A549 (cell line): Measurements from ENCODE around the gene PHEX. TPM values are rescaled to one million over a fixed set of nuclear protein-coding genes. Genes with fewer than 3 reads are reported as not detected.

Experiments
- ATAC-seq, 2 experiments: fragments of 200-7000 bp in 1 of 2; fragments of >200 bp in 1 of 2; cut with Nextera tagmentation in 1 of 2; cut with Tn5 transposase in 1 of 2; 3 replicates each; pipeline versions ENCODE4 v1.8.0 to v1.9.1; 2018 to 2020; ENCODE audit warnings: mild to moderate bottlenecking in 1 of 2, moderate library complexity in 1 of 2
- CTCF ChIA-PET: fragments of 300-600 bp; sonication (Branson Sonifier 250); formaldehyde crosslinking; extraction: SDS; loops from one replicate; lab custom pipeline; 2021; ENCODE audit warnings: antibody characterized with exemption, inconsistent platforms; lab: Yijun Ruan, JAX
- POLR2A ChIA-PET: fragments of 350-600 bp; formaldehyde crosslinking; extraction: SDS; loops from one replicate; lab custom pipeline; 2021; ENCODE audit warnings: antibody characterized with exemption, inconsistent platforms; lab: Yijun Ruan, JAX
- DNase-seq, 2 experiments: peaks; one replicate each; pipeline versions ENCODE4 v3.0.0 to v3.0.0-alpha.2; 2011 to 2016; ENCODE audit warnings: low read depth in 1 of 2, low spot score in 1 of 2
- FAIRE-seq: peaks from 2 replicates; lab custom pipeline; 2011; peaks lifted over from hg19 to GRCh38; lab: Jason Lieb, UNC
- H3K27ac ChIP-seq, 2 experiments: fragments of >200 bp; sonication (Bioruptor Twin); formaldehyde crosslinking; 3 replicates each; pipeline ENCODE4 v1.5.1; 2016 to 2017
- H3K4me1 ChIP-seq: fragments of >200 bp; sonication (Bioruptor Twin); formaldehyde crosslinking; 3 replicates; pipeline ENCODE4 v1.6.1; 2016
- H3K4me2 ChIP-seq: fragments of >200 bp; sonication (Bioruptor Twin); formaldehyde crosslinking; 3 replicates; pipeline ENCODE4 v1.6.1; 2016
- H3K4me3 ChIP-seq: fragments of >200 bp; sonication (Bioruptor Twin); formaldehyde crosslinking; 3 replicates; pipeline ENCODE4 v1.5.1; 2016
- H3K9me3 ChIP-seq: fragments of >200 bp; sonication (Bioruptor Twin); formaldehyde crosslinking; 3 replicates; pipeline ENCODE4 v1.6.1; 2016
- BHLHE40 ChIP-seq: IDR thresholded peaks from 2 replicates; pipeline ENCODE4 v1.6.1; 2012; ENCODE audit warnings: low read depth, low read length, inconsistent platforms
- CEBPB ChIP-seq, 2 experiments: fragments of >200 bp in 1 of 2; sonication (Bioruptor Twin) in 1 of 2; formaldehyde crosslinking in 1 of 2; IDR thresholded peaks; 2 replicates each; pipeline ENCODE4 v1.6.1; 2012 to 2016
- CHD4 ChIP-seq: fragments of 200-600 bp; sonication (generic); IDR thresholded peaks from 2 replicates; pipeline ENCODE4 v1.6.1; 2016; ENCODE audit warnings: antibody characterized with exemption, mild to moderate bottlenecking, borderline replicate concordance
- EHF ChIP-seq: fragments of 250-450 bp; sonication (Bioruptor Pico); IDR thresholded peaks from 2 replicates; pipeline ENCODE4 v1.5.0; 2020; ENCODE audit warnings: mild to moderate bottlenecking
- EP300 ChIP-seq, 2 experiments: fragments of >200 bp; sonication (Bioruptor Twin); formaldehyde crosslinking; IDR thresholded peaks; 2 replicates in 1 of 2; 3 replicates in 1 of 2; pipeline ENCODE4 v1.6.1; 2016 to 2017
- ESRRA ChIP-seq: fragments of 150-350 bp; IDR thresholded peaks from 2 replicates; pipeline ENCODE4 v1.6.1; 2014; ENCODE audit warnings: mild to moderate bottlenecking, low read length, borderline replicate concordance
- FOXS1 ChIP-seq: fragments of 250-450 bp; sonication (Bioruptor Pico); IDR thresholded peaks from 2 replicates; pipeline ENCODE4 v1.5.0; 2020; ENCODE audit warnings: mild to moderate bottlenecking, moderate library complexity
- GATA3 ChIP-seq: IDR thresholded peaks from 2 replicates; pipeline ENCODE4 v1.6.1; 2012; ENCODE audit warnings: borderline replicate concordance
- HOXB5 ChIP-seq: fragments of 250-450 bp; sonication (Bioruptor Pico); IDR thresholded peaks from 2 replicates; pipeline ENCODE4 v1.5.0; 2020; ENCODE audit warnings: mild to moderate bottlenecking, moderate library complexity
- NR3C1 ChIP-seq: fragments of >200 bp; sonication (Bioruptor Twin); formaldehyde crosslinking; IDR thresholded peaks from 3 replicates; pipeline ENCODE4 v1.6.1; 2017
- PHF8 ChIP-seq: fragments of 200-600 bp; sonication (generic); IDR thresholded peaks from 2 replicates; pipeline ENCODE4 v1.6.1; 2016; ENCODE audit warnings: low read depth, mild to moderate bottlenecking, antibody characterized with exemption, moderate library complexity, borderline replicate concordance
- POLR2A ChIP-seq: IDR thresholded peaks from 2 replicates; pipeline ENCODE4 v1.6.1; 2012; ENCODE audit warnings: mild to moderate bottlenecking, low read length
- RARB ChIP-seq: fragments of 250-450 bp; sonication (Bioruptor Pico); IDR thresholded peaks from 2 replicates; pipeline ENCODE4 v1.8.0; 2021; ENCODE audit warnings: mild to moderate bottlenecking, moderate library complexity
- RCOR1 ChIP-seq: fragments of 150-350 bp; IDR thresholded peaks from 2 replicates; pipeline ENCODE4 v1.6.1; 2014; ENCODE audit warnings: antibody characterized with exemption, low read length, low read depth
- RFX5 ChIP-seq: fragments of 450-650 bp; IDR thresholded peaks from 2 replicates; pipeline ENCODE4 v1.7.1; 2014; ENCODE audit warnings: antibody characterized with exemption, mild to moderate bottlenecking, moderate library complexity
- RNF2 ChIP-seq: fragments of 200-600 bp; sonication (generic); IDR thresholded peaks from 2 replicates; pipeline ENCODE4 v1.6.1; 2016; ENCODE audit warnings: low read depth, mild to moderate bottlenecking, antibody characterized with exemption, moderate library complexity, borderline replicate concordance
- SMC3 ChIP-seq: fragments of >200 bp; sonication (Bioruptor Twin); formaldehyde crosslinking; IDR thresholded peaks from 3 replicates; pipeline ENCODE4 v1.6.1; 2018; ENCODE audit warnings: inconsistent platforms
- SREBF2 ChIP-seq: fragments of 450-650 bp; IDR thresholded peaks from 2 replicates; pipeline ENCODE4 v1.6.1; 2014; ENCODE audit warnings: mild to moderate bottlenecking, moderate library complexity
- TFCP2L1 ChIP-seq: fragments of 250-450 bp; sonication (Bioruptor Pico); IDR thresholded peaks from 2 replicates; pipeline ENCODE4 v1.5.0; 2021; ENCODE audit warnings: mild to moderate bottlenecking
- TP53 ChIP-seq: fragments of 250-450 bp; sonication (Bioruptor Pico); IDR thresholded peaks from 2 replicates; pipeline ENCODE4 v1.5.0; 2021; ENCODE audit warnings: mild to moderate bottlenecking, moderate library complexity
- ZSCAN20 ChIP-seq: fragments of 250-450 bp; sonication (Bioruptor Pico); IDR thresholded peaks from 2 replicates; pipeline ENCODE4 v1.8.0; 2022; ENCODE audit warnings: mild to moderate bottlenecking, moderate library complexity
- WGBS: methylation state at CpG from one replicate; pipeline ENCODE4 v1.1.6; 2017; ENCODE audit errors: missing lambda C conversion rate; 5-methylcytosine and 5-hydroxymethylcytosine counted together
- polyA plus RNA-seq, 4 experiments: library from polyadenylated mRNA; depleted of rRNA in 3 of 4; stranded (reverse); fragments of >200 nt; fragmentation: RNase III in 1 of 4; extraction: RNeasy Plus Mini Kit Qiagen cat#74134 plus additional on column Dnase treatment in 1 of 4; gene quantifications; 2 replicates in 3 of 4; 3 replicates in 1 of 4; pipeline ENCODE4 v1.2.3, GENCODE V29; 2011 to 2017
- TF ChIP-seq, protein P1 (sequence below): IDR thresholded peaks from 2 replicates; pipeline ENCODE4 v1.6.1; 2012
- TF ChIP-seq, protein P2 (sequence below): fragments of >200 bp; sonication (Bioruptor Twin); formaldehyde crosslinking; IDR thresholded peaks from 2 replicates; pipeline ENCODE4 v1.6.1; 2016
- TF ChIP-seq, protein P3 (sequence below): fragments of 250-450 bp; sonication (Bioruptor Pico); IDR thresholded peaks from 2 replicates; pipeline ENCODE4 v1.5.0; 2021; ENCODE audit warnings: mild to moderate bottlenecking, moderate library complexity, borderline replicate concordance
- TF ChIP-seq, protein P4 (sequence below): fragments of 450-650 bp; IDR thresholded peaks from 2 replicates; pipeline ENCODE4 v1.6.1; 2014; ENCODE audit warnings: antibody characterized with exemption

Gene PHEX
- polyA plus RNA-seq, 2 of the 4 experiments (the other 2 are of a cell fraction), result 0.28 to 0.98 TPM

DNA sequence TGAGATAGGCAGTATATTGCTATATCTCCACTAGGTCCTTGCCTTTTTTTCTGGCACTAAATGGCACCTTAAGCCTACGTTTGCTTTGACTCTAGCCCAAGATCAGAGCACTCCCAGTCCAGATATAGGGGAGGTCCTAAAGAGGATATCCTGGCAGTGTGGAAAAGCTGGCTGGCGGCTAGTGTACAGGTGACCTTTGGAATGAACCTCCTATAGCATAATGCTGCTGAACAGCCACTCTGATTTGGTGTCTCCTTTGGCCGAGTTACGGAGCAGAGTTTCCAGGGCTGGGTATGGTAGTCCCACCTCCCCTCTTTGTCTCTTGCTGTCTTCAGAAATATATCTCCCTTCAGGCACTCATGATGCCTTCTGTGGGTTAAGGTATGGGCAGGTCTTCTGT, 53.9 kb downstream of the PHEX start (continued):
- TF ChIP-seq FOXS1 (CRISPR knock-in tag) (no peak), RFX5 (no peak), ZSCAN20 (CRISPR knock-in tag) (no peak)

DNA sequence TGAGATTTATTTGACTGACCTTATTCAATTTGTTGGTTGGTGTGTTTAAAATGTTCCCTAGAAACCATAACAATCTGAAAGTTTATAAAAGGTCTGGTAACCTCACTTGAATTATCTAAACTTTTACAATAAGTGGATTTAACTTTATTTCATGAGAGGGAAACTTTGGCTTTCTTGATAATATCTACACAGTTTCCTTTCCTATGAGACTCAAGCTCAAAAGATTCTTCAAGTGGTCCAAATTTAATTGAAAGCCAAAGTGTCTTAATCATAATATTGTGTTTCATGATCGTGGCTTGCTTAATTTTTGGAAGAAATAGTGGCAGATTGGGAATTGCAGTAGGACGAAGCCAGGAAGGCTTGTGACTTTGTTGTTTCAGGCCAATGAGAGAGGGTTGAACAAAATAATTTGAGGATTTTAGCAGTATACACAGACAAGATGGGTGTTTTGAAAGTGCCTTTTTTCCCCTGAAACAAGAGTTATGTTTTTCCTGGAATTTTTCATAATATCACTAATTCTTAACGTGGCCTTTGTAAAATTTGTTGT, 55.0 kb downstream of the PHEX start:
- ChIA-PET POLR2A (no interaction called here), CTCF (no interaction called here)
- 55% methylated on average over 3 of the region's 3 CpGs for WGBS
- Histone ChIP-seq H3K4me2 (no peak overlapping the region), H3K9me3 (no peaks in the 10 kb centered on the region), H3K4me3 (no peak overlapping the region), H3K4me1 (no peaks in the 10 kb centered on the region), H3K27ac (no peak overlapping the region)
- FAIRE-seq (peak; percentile 59), ATAC-seq (no peak), DNase-seq (no peak)
- TF ChIP-seq POLR2A, result no peak
- TF ChIP-seq ESRRA, result no peak
- no peak for TF ChIP-seq CEBPB (IDR thresholded peaks at IDR 0.05)
- no peak for TF ChIP-seq PHF8
- TF ChIP-seq RNF2, result no peak
- TF ChIP-seq EHF (CRISPR knock-in tag), result no peak
- TF ChIP-seq EP300 (IDR thresholded peaks at IDR 0.05), result no peak
- TF ChIP-seq, protein P1, sequence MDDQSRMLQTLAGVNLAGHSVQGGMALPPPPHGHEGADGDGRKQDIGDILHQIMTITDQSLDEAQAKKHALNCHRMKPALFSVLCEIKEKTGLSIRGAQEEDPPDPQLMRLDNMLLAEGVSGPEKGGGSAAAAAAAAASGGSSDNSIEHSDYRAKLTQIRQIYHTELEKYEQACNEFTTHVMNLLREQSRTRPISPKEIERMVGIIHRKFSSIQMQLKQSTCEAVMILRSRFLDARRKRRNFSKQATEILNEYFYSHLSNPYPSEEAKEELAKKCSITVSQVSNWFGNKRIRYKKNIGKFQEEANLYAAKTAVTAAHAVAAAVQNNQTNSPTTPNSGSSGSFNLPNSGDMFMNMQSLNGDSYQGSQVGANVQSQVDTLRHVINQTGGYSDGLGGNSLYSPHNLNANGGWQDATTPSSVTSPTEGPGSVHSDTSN, result no peak
- no peak for TF ChIP-seq SMC3
- no peak for TF ChIP-seq CHD4
- TF ChIP-seq TP53 (CRISPR knock-in tag), result no peak
- TF ChIP-seq SREBF2, result no peak
- no peak for TF ChIP-seq HOXB5 (CRISPR knock-in tag)
- TF ChIP-seq, protein P2, sequence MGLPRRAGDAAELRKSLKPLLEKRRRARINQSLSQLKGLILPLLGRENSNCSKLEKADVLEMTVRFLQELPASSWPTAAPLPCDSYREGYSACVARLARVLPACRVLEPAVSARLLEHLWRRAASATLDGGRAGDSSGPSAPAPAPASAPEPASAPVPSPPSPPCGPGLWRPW, result no peak
- TF ChIP-seq, protein P3, sequence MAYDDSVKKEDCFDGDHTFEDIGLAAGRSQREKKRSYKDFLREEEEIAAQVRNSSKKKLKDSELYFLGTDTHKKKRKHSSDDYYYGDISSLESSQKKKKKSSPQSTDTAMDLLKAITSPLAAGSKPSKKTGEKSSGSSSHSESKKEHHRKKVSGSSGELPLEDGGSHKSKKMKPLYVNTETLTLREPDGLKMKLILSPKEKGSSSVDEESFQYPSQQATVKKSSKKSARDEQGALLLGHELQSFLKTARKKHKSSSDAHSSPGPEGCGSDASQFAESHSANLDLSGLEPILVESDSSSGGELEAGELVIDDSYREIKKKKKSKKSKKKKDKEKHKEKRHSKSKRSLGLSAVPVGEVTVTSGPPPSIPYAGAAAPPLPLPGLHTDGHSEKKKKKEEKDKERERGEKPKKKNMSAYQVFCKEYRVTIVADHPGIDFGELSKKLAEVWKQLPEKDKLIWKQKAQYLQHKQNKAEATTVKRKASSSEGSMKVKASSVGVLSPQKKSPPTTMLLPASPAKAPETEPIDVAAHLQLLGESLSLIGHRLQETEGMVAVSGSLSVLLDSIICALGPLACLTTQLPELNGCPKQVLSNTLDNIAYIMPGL (CRISPR knock-in tag), result no peak
- TF ChIP-seq TFCP2L1 (CRISPR knock-in tag), result no peak
- TF ChIP-seq RCOR1, result no peak
- TF ChIP-seq BHLHE40, result no peak
- TF ChIP-seq GATA3, result no peak
- no peak for TF ChIP-seq RFX5

DNA sequence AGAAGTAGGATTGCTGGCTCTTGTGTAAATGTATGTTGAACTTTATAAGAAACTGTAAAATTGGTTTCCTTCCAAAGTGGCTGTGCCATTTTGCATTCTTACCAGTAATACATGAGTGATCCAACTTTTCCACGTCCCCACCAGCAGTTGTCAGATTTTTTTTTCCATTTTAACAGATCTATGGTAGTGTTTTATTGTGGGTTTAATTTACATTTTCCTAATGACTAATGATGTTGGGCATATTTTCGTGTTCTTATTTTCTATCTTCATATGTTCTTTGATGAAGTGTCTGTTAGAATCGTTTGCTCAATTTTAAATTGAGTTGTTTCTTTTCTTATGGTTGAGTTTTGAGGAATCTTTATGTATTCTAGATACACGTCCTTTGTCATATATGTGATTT, 56.2 kb downstream of the PHEX start:
- no peak overlapping the region for H3K4me3 ChIP-seq
- WGBS, result 74% methylated on average over 4 of the region's 4 CpGs
- no peaks in the 10 kb centered on the region for H3K4me1 ChIP-seq
- POLR2A ChIA-PET, result no interaction called here
- CTCF ChIA-PET, result no interaction called here
- peak; percentile 88 for FAIRE-seq
- TF ChIP-seq RARB (no peak), TP53 (CRISPR knock-in tag) (no peak), PHF8 (no peak), NR3C1 (no peak), EHF (CRISPR knock-in tag) (no peak), BHLHE40 (no peak), ZSCAN20 (CRISPR knock-in tag) (no peak)
- TF ChIP-seq, protein P2, result no peak
- TF ChIP-seq, protein P4, sequence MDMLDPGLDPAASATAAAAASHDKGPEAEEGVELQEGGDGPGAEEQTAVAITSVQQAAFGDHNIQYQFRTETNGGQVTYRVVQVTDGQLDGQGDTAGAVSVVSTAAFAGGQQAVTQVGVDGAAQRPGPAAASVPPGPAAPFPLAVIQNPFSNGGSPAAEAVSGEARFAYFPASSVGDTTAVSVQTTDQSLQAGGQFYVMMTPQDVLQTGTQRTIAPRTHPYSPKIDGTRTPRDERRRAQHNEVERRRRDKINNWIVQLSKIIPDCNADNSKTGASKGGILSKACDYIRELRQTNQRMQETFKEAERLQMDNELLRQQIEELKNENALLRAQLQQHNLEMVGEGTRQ, result no peak
- TF ChIP-seq, protein P1, result no peak
- H3K9me3 ChIP-seq, result no peaks in the 10 kb centered on the region
- no peak for ATAC-seq
- no peak overlapping the region for H3K4me2 ChIP-seq
- no peak for DNase-seq
- H3K27ac ChIP-seq, result no peak overlapping the region
